T47D (cell line): ENCODE measurements around the gene MEIS2.

Source experiments
- DNase-seq, 2 experiments: peaks; one replicate each; pipeline versions ENCODE4 v3.0.0 to v3.0.0-alpha.2; 2011 to 2012; ENCODE audit warnings: low read depth in 1 of 2, low spot score in 1 of 2
- JUND ChIP-seq: IDR thresholded peaks from 2 replicates; pipeline ENCODE4 v1.6.1; 2012; ENCODE audit warnings: low read depth
- in situ Hi-C: cut with HindIII; loops from 2 replicates; pipeline ENCODE4 v1.10.0; 2016; ENCODE audit warnings: low sequenced_read_pairs, low pct_unique_long_range_greater_than_20kb

Gene MEIS2

GRCh38 chr15:37014566-37014965 is 85.8 kb downstream of the MEIS2 start:
- TF ChIP-seq JUND = no peak
- in situ Hi-C loops = no loop called here
- no peak for DNase-seq

- in situ Hi-C loops = no loop called here
- TF ChIP-seq JUND = no peak
- no peak for DNase-seq
Observed at GRCh38 chr15:37014137-37014536, 86.2 kb downstream of the MEIS2 start.

GRCh38 chr15:37010595-37010994 is 89.8 kb downstream of the MEIS2 start:
- in situ Hi-C loops = no loop called here
- TF ChIP-seq JUND = no peak
- no peak for DNase-seq

- no peak for TF ChIP-seq JUND
- peak; percentile 14 to 51 for DNase-seq
- in situ Hi-C loops = no loop called here
Observed at GRCh38 chr15:37009288-37009687, 91.1 kb downstream of the MEIS2 start.

- no peak for DNase-seq
Observed at GRCh38 chr15:37008205-37008604, 92.1 kb downstream of the MEIS2 start.

GRCh38 chr15:37007301-37007700 is 93.0 kb downstream of the MEIS2 start:
- DNase-seq = no peak
- no peak for TF ChIP-seq JUND
- in situ Hi-C loops = no loop called here

More at GRCh38 chr15:37008205-37008604, 92.1 kb downstream of the MEIS2 start:
- no peak for TF ChIP-seq JUND
- in situ Hi-C loops = no loop called here

- TF ChIP-seq JUND = no peak
- in situ Hi-C loops = no loop called here
- DNase-seq = no peak
Observed at GRCh38 chr15:37004981-37005735, 95.2 kb downstream of the MEIS2 start.

- in situ Hi-C loops = no loop called here
- TF ChIP-seq JUND = no peak
- DNase-seq = no peak
Observed at GRCh38 chr15:37004373-37004869, 95.9 kb downstream of the MEIS2 start.

GRCh38 chr15:37002041-37002672 is 98.2 kb downstream of the MEIS2 start:
- DNase-seq = no peak
- in situ Hi-C loops = no loop called here
- TF ChIP-seq JUND = no peak

GRCh38 chr15:37001417-37001816 is 98.9 kb downstream of the MEIS2 start:
- TF ChIP-seq JUND = no peak
- in situ Hi-C loops = no loop called here
- no peak for DNase-seq

GRCh38 chr15:36999778-37000177 is 100.6 kb downstream of the MEIS2 start:
- no peak for DNase-seq
- TF ChIP-seq JUND = no peak
- in situ Hi-C loops = no loop called here

- in situ Hi-C loops = no loop called here
- DNase-seq = no peak
- no peak for TF ChIP-seq JUND
Observed at GRCh38 chr15:36996538-36997181, 103.7 kb downstream of the MEIS2 start.

- in situ Hi-C loops = no loop called here
- no peak for TF ChIP-seq JUND
- DNase-seq = no peak
Observed at GRCh38 chr15:36996121-36996520, 104.2 kb downstream of the MEIS2 start.
